GM23248 (cell line): Measurements from ENCODE around the gene EPHB3.

Source experiments
- EZH2 ChIP-seq: fragments of 200-600 bp; sonication (generic); IDR thresholded peaks from 2 replicates; pipeline ENCODE4 v1.6.1; 2018; ENCODE audit warnings: antibody characterized with exemption, mild to moderate bottlenecking; ENCODE audit not compliant: insufficient read depth, poor library complexity, severe bottlenecking
- EZH2phosphoT487 ChIP-seq: fragments of 200-600 bp; sonication (generic); IDR thresholded peaks from 2 replicates; pipeline ENCODE4 v1.6.1; 2018; ENCODE audit warnings: antibody characterized with exemption, moderate library complexity, mild to moderate bottlenecking, low read depth; ENCODE audit not compliant: insufficient read depth

DNA sequence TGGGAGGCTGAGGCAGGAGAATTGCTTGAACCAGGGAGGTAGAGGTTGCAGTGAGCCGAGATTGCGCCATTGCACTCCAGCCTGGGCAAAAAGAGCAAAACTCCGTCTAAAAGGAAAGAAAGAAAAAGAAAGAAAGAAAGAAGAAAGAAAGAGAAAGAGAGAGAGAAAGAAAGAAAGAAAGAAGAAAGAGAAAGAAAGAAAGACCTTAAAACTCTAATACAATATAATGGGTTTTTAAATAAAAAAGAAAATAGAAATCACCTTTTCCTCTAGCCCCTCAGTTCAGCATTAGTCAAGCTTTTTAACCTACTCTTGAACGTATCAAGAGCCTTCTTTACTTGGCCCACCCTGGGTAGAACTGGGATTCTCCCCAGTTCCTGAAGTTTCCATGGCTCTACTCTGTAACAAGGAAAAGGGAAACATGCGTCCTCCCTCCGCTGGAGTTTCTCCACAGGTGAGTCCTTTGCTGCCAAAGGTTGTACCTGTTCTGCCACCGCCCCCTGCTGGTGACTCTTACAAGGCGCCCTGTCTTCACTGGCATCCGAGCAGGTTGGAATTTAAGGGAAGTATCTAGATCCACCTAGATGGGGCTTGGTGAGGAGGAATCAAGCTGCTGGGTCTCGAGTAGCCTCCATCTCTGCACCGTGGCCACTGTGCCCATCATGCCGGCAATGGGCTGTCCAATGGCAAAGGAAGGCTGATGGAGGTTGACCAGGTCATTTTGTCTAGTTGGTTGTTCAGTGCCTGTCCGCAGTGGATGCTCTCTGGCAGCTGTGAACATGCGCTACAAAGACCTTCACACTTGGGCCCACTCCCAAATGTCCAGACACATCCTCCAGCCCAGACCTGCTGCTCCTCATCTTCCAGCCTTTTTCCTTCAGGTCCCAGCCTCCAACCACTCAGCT is 20.6 kb upstream of the EPHB3 start:
- TF ChIP-seq EZH2: no peak
- TF ChIP-seq EZH2phosphoT487: no peak
